HepG2 (cell line): ENCODE measurements around the gene SLC25A44. TPM values are rescaled to one million over a fixed set of nuclear protein-coding genes. Genes with fewer than 3 reads are reported as not detected.

ENCODE experiments used
- CSRNP2 ChIP-seq: sonication (generic); formaldehyde crosslinking; conservative IDR thresholded peaks from 2 replicates; pipeline ENCODE4 v1.8.0; 2022; ENCODE audit warnings: low read depth, missing genetic modification reagents
- EZH2 ChIP-seq: conservative IDR thresholded peaks from 2 replicates; pipeline ENCODE4 v1.6.1; 2012; ENCODE audit warnings: mild to moderate bottlenecking, low read depth, low read length, moderate library complexity
- FOXO1 ChIP-seq: sonication (generic); formaldehyde crosslinking; IDR thresholded peaks from 2 replicates; pipeline ENCODE4 v1.4.0; 2020; ENCODE audit warnings: missing genetic modification reagents
- GRHL1 ChIP-seq: sonication (generic); formaldehyde crosslinking; conservative IDR thresholded peaks from 2 replicates; pipeline ENCODE4 v1.8.0; 2022; ENCODE audit warnings: missing genetic modification reagents
- HNF1A ChIP-seq, 2 experiments: sonication (generic) in 1 of 2; formaldehyde crosslinking in 1 of 2; IDR thresholded peaks; 2 replicates each; pipeline versions ENCODE4 v1.4.0 to v1.6.1; 2016 to 2020; ENCODE audit warnings: borderline replicate concordance in 1 of 2, low read depth in 1 of 2, mild to moderate bottlenecking in 1 of 2, missing genetic modification reagents in 1 of 2
- MATR3 ChIP-seq: sonication (generic); formaldehyde crosslinking; IDR thresholded peaks from 2 replicates; pipeline ENCODE4 v1.4.0; 2020; ENCODE audit warnings: missing genetic modification reagents
- MTERF4 ChIP-seq: sonication (generic); formaldehyde crosslinking; IDR thresholded peaks from 2 replicates; pipeline ENCODE4 v1.8.0; 2023; ENCODE audit warnings: mild to moderate bottlenecking, missing genetic modification reagents
- NR2C2 ChIP-seq: sonication (generic); formaldehyde crosslinking; IDR thresholded peaks from 2 replicates; pipeline ENCODE4 v1.4.0; 2020; ENCODE audit warnings: missing genetic modification reagents, mild to moderate bottlenecking, moderate library complexity, borderline replicate concordance
- PITX1 ChIP-seq: sonication (generic); formaldehyde crosslinking; IDR thresholded peaks from 2 replicates; pipeline ENCODE4 v1.5.1; 2020; ENCODE audit warnings: mild to moderate bottlenecking, missing genetic modification reagents
- PPARG ChIP-seq: conservative IDR thresholded peaks from 2 replicates; pipeline ENCODE4 v1.6.1; 2016; ENCODE audit warnings: missing biosample characterization, missing genetic modification reagents
- RCOR2 ChIP-seq: IDR thresholded peaks from 2 replicates; pipeline ENCODE4 v1.6.1; 2016; ENCODE audit warnings: missing biosample characterization, missing genetic modification reagents
- RELA ChIP-seq: sonication (generic); formaldehyde crosslinking; IDR thresholded peaks from 2 replicates; pipeline ENCODE4 v1.4.0; 2020; ENCODE audit warnings: missing genetic modification reagents
- ZBTB49 ChIP-seq: sonication (generic); formaldehyde crosslinking; IDR thresholded peaks from 2 replicates; pipeline ENCODE4 v1.4.0; 2020; ENCODE audit warnings: missing genetic modification reagents, borderline replicate concordance
- ZNF180 ChIP-seq: sonication (generic); formaldehyde crosslinking; IDR thresholded peaks from 2 replicates; pipeline ENCODE4 v1.4.0; 2020; ENCODE audit warnings: low read depth, missing genetic modification reagents, borderline replicate concordance
- ZNF224 ChIP-seq: sonication (generic); formaldehyde crosslinking; IDR thresholded peaks from 2 replicates; pipeline ENCODE4 v1.5.0; 2020; ENCODE audit warnings: mild to moderate bottlenecking, missing genetic modification reagents
- ZNF34 ChIP-seq: sonication (generic); formaldehyde crosslinking; IDR thresholded peaks from 2 replicates; pipeline ENCODE4 v1.4.0; 2020; ENCODE audit warnings: mild to moderate bottlenecking, missing genetic modification reagents, borderline replicate concordance
- polyA plus RNA-seq, 8 experiments: library from polyadenylated mRNA; depleted of rRNA in 3 of 8; stranded (reverse) in 7 of 8; unstranded in 1 of 8; fragments of >200 nt; fragmentation: Illumina TruSeq in 4 of 8; extraction: Trizol in 4 of 8; gene quantifications; 2 replicates each; pipeline versions ENCODE4 v1.2.1 to v1.2.3, GENCODE V29; 2011 to 2016; ENCODE audit warnings: low read depth in 4 of 8, missing spikeins in 1 of 8, mixed read lengths in 1 of 8; ENCODE audit not compliant: insufficient read depth in 1 of 8
- total RNA-seq, 5 experiments: library from RNA; depleted of rRNA; stranded (reverse); fragments of >200 nt; fragmentation: Illumina TruSeq; extraction: Trizol; gene quantifications; 2 replicates each; pipeline ENCODE4 v1.2.3, GENCODE V29; 2016; ENCODE audit warnings: low read depth in 1 of 5

Gene SLC25A44
- total and polyA plus RNA-seq, 2 of the 13 experiments (the other 11 are each of a cell fraction or from before 2014, with no cell fraction given), result 10.7 to 13.4 TPM

DNA sequence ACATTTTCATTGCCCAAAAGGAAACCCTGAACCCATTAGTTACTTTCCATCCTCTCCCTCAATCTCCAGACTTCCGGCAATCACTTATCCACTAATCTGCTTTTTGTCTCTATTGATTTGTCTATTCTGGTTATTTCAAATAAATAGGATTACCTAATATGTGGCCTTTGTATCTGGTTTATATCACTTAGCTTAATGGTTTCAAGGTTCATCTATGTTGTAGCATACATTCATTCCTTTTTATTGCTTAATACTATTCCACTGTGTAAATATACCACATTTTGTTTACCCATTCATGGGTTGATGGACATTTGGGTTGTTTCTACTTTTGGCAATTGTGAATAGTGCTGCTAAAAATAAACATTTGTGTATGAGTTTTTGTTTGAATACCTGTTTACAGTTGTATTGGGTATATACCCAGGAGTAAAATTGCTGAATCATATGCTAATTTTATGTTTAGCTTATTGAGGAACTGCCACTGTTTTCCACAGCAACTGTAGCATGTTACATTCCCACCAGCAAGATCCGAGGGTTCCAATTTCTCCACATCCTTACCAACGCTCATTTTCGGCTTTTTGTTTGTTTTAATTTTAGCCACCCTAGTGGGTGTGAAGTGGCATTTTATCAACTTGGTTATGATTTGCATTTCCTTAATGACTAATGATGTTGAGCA is 2.5 kb upstream of the SLC25A44 start (continued):
- TF ChIP-seq MTERF4 (CRISPR knock-in tag) (no peak), PITX1 (CRISPR knock-in tag) (no peak), EZH2 (no peak), RCOR2 (CRISPR knock-in tag) (0 out of 2 replicates have a peak, but pooled peaks have one; percentile 37), NR2C2 (peak; percentile 16; the same call in 1 of the 2 replicates), ZNF34 (no peak), ZNF224 (CRISPR knock-in tag) (no peak), HNF1A (IDR thresholded peaks at IDR 0.05; ENCODE audit: low read depth) (no peak), HNF1A (CRISPR knock-in tag; IDR thresholded peaks at IDR 0.05; ENCODE audit: borderline replicate concordance) (no peak), RELA (CRISPR knock-in tag) (no peak), PPARG (CRISPR knock-in tag) (no peak), ZBTB49 (CRISPR knock-in tag) (no peak), GRHL1 (no peak), MATR3 (CRISPR knock-in tag) (no peak), FOXO1 (no peak), CSRNP2 (CRISPR knock-in tag) (no peak), ZNF180 (CRISPR knock-in tag) (no peak)
